HUES6 (cell line): ENCODE measurements around the gene SLC12A2.

Experiments
- H3K27ac ChIP-seq: 2 replicates; pipeline ENCODE4 v1.7.0; 2013; ENCODE audit warnings: low read depth, mild to moderate bottlenecking, low read length, inconsistent platforms
- H3K27me3 ChIP-seq: 2 replicates; pipeline ENCODE4 v1.6.1; 2013; ENCODE audit warnings: low read length; ENCODE audit not compliant: control insufficient read depth, insufficient read depth
- H3K36me3 ChIP-seq: 2 replicates; pipeline ENCODE4 v1.6.1; 2013; ENCODE audit warnings: low read length; ENCODE audit not compliant: control insufficient read depth, insufficient read depth
- H3K4me1 ChIP-seq: 2 replicates; pipeline ENCODE4 v1.6.1; 2013; ENCODE audit warnings: low read length; ENCODE audit not compliant: control insufficient read depth, insufficient read depth
- H3K4me3 ChIP-seq: 2 replicates; pipeline ENCODE4 v1.5.1; 2013; ENCODE audit warnings: low read depth, low read length
- H3K9ac ChIP-seq: one replicate; pipeline ENCODE4 v1.6.1; 2013; ENCODE audit warnings: mild to moderate bottlenecking, low read length
- H3K9me3 ChIP-seq: 2 replicates; pipeline ENCODE4 v1.6.1; 2013; ENCODE audit warnings: low read depth, low read length; ENCODE audit not compliant: control insufficient read depth, insufficient read depth

The SLC12A2 gene

GRCh38 chr5:128083033-128083810 is at the start of gene SLC12A2:
TSS of gene SLC12A2 (plus strand) at chr5:128083766. CDS start at chr5:128083955, 189 bp downstream.
- H3K4me3 ChIP-seq = peak within 1 kb of the TSS; percentile 76
- peak within 1 kb of the TSS; percentile 86 for H3K9ac ChIP-seq
- H3K27me3 ChIP-seq = peaks cover 26% of the 10 kb centered on the region
- no peaks in the 10 kb centered on the region for H3K9me3 ChIP-seq
- H3K27ac ChIP-seq = peak within 1 kb of the TSS; percentile 70; the same call in 1 of the 2 replicates
- H3K36me3 ChIP-seq = no peaks in the 10 kb centered on the region
- H3K4me1 ChIP-seq = peaks cover 9% of the 10 kb centered on the region; the same call in 1 of the 2 replicates

- H3K4me1 ChIP-seq = no peaks in the 10 kb centered on the region
- H3K9me3 ChIP-seq = no peaks in the 10 kb centered on the region
- H3K27ac ChIP-seq = no peak overlapping the region
- no peaks in the 10 kb centered on the region for H3K36me3 ChIP-seq
- no peaks in the 10 kb centered on the region for H3K27me3 ChIP-seq
- no peak overlapping the region for H3K9ac ChIP-seq
- H3K4me3 ChIP-seq = no peak overlapping the region
Measured at GRCh38 chr5:128035689-128036088, 47.9 kb upstream of the SLC12A2 start.

GRCh38 chr5:128036950-128037349 is 46.6 kb upstream of the SLC12A2 start:
- Histone ChIP-seq H3K4me1 (no peaks in the 10 kb centered on the region), H3K36me3 (no peaks in the 10 kb centered on the region), H3K9me3 (no peaks in the 10 kb centered on the region), H3K9ac (no peak overlapping the region), H3K4me3 (no peak overlapping the region), H3K27me3 (no peaks in the 10 kb centered on the region), H3K27ac (no peak overlapping the region)

DNA sequence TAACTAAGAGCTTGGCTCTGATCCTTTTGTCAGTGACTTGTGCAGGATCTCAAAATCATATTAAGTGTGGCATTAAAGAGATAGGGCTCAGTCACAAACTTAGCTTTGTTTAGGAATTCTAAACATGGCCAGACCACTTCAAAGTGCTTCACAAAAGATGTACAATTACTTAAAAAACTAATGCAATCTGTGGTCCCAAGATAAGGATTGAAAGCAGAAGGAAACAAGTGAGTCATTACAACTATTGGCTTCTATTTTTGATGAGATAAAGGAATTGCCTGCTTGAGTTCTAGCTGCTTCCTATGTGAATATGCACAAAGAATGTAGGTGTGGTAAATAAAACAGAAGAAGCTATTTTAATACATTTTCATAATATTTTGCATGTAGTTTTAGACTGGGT is 44.9 kb upstream of the SLC12A2 start:
- H3K9me3 ChIP-seq = no peaks in the 10 kb centered on the region
- no peaks in the 10 kb centered on the region for H3K27me3 ChIP-seq
- H3K9ac ChIP-seq = no peak overlapping the region
- H3K4me1 ChIP-seq = no peaks in the 10 kb centered on the region
- H3K27ac ChIP-seq = no peak overlapping the region
- no peaks in the 10 kb centered on the region for H3K36me3 ChIP-seq
- H3K4me3 ChIP-seq = no peak overlapping the region

- Histone ChIP-seq H3K9ac (no peak overlapping the region), H3K27me3 (no peaks in the 10 kb centered on the region), H3K4me1 (no peaks in the 10 kb centered on the region), H3K36me3 (no peaks in the 10 kb centered on the region), H3K4me3 (no peak overlapping the region), H3K27ac (no peak overlapping the region), H3K9me3 (no peaks in the 10 kb centered on the region)
Measured at GRCh38 chr5:128040927-128041326, 42.6 kb upstream of the SLC12A2 start.

DNA sequence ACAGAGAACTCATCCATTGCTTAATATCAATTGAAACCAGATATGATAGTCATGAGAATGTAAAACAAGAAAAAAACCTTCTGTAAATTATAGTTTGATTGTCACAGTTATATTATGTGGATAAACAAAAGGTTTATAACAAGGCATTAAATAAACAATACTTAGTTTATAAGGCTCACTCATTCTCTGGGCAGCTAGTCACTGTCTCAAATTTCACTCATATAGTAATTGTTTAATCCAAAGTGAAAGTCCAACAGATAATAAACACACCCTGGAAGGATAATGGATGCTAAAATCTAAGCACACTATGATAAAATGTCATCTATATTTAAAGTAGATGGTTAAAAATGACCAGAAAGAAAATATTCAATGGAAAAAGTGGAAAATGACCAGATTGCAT is 30.8 kb upstream of the SLC12A2 start:
- no peak overlapping the region for H3K9ac ChIP-seq
- no peaks in the 10 kb centered on the region for H3K27me3 ChIP-seq
- H3K36me3 ChIP-seq = no peaks in the 10 kb centered on the region
- no peak overlapping the region for H3K27ac ChIP-seq
- no peaks in the 10 kb centered on the region for H3K4me1 ChIP-seq
- peaks cover 3% of the 10 kb centered on the region; the same call in 1 of the 2 replicates for H3K9me3 ChIP-seq
- no peak overlapping the region for H3K4me3 ChIP-seq

DNA sequence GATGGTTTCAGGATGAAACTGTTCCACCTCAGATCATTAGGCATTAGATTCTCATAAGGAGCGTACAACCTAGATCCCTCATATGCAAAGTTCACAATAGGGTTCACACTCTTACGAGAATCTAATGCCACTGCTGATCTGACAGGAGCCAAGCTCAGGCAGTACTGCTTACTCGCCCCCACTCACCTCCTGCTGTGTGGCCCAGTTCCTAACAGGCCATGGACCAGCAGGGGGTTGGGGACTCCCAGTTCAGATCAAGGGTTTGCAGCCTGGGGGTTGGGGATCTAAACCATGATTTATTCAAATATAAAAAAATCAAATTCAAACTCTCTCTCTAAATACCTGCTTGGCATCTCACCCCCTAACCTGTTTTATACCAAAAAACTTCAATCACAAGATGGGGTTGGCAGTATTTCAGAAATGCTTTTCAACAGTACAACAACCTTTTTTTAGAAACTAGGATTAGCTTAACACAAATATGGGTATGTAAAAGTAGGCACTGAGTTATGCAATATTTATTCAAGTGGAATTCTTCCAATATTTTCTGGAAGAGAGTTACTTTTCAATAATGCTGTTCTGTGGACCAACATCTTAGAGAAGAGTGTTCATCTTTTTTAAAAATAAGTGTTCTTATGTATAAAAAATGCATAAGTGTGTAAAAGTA is 30.1 kb upstream of the SLC12A2 start:
- Histone ChIP-seq H3K9ac (no peak overlapping the region), H3K4me1 (no peaks in the 10 kb centered on the region), H3K36me3 (no peaks in the 10 kb centered on the region), H3K27me3 (no peaks in the 10 kb centered on the region), H3K4me3 (no peak overlapping the region), H3K27ac (no peak overlapping the region), H3K9me3 (peaks cover 3% of the 10 kb centered on the region; the same call in 1 of the 2 replicates)

DNA sequence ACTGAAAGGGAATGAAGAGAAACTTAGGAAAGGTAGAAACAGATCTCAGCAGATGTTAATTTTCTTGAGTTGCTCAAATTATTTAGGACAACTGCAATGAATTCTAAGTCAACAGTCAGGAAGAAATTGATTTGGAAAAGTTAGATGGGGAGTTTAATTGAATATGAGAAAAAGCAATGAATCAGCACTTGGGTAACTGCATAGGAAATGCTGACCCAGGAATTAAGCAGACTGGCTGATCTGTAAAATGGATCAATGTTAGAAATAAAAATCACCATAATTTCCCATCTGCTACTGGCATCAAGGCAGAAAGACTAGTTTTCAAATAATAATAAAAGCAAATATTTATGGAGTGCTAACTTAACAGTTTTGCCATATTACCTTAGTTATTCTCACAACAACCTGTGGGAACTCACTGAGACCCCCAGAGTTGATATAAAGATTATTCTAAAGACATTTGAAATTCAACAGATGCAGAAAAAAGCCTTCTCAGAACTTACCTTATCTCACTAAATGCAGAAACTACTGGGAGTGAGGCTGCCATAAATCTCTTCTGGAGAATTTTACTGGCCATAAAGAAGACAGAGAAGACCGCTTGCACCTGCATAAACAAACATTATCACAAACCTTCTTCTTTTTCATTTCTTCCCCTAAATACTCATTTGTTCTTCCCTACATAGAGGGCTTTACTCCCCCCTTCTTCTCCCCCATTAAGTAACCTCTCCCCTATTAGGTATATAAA is 22.8 kb upstream of the SLC12A2 start:
- Histone ChIP-seq H3K9ac (no peak overlapping the region), H3K4me1 (no peaks in the 10 kb centered on the region), H3K27me3 (no peaks in the 10 kb centered on the region), H3K4me3 (no peak overlapping the region), H3K27ac (no peak overlapping the region), H3K9me3 (no peaks in the 10 kb centered on the region), H3K36me3 (no peaks in the 10 kb centered on the region)

- Histone ChIP-seq H3K9ac (no peak overlapping the region), H3K4me1 (no peaks in the 10 kb centered on the region), H3K9me3 (no peaks in the 10 kb centered on the region), H3K36me3 (no peaks in the 10 kb centered on the region), H3K4me3 (no peak overlapping the region), H3K27me3 (no peaks in the 10 kb centered on the region), H3K27ac (no peak overlapping the region)
Measured at GRCh38 chr5:128062172-128062746, 21.3 kb upstream of the SLC12A2 start.

DNA sequence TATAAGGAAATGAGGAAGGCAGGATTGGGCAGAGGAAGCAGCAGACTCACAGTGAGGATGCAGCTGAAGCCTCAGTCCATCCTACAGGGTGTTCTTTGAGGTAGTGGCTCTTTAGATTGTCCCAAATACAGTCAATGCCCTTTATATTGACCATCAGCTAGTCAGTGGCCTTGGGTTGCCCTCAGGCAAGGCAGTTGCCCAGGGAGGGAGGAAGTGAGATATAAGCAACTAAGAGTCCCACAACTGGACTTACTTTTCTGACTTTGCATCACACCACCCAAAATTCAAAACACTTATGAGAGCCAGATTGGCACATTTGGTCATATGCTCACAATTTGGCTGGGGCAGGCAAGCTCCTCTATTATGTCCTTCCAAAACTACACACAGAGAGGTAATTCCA is 9.4 kb upstream of the SLC12A2 start:
- Histone ChIP-seq H3K9me3 (no peaks in the 10 kb centered on the region), H3K36me3 (no peaks in the 10 kb centered on the region), H3K27me3 (no peaks in the 10 kb centered on the region), H3K9ac (no peak overlapping the region), H3K4me3 (no peak overlapping the region), H3K27ac (no peak overlapping the region), H3K4me1 (no peaks in the 10 kb centered on the region)
